Islet of Langerhans (tissue), 1 donor: ENCODE results near the gene VILL.
A peak's percentile ranks its signal among the peaks of the same experiment; 100 is the strongest.
"Not testable (repeated sequence)": the region's sequence is repeated elsewhere in the genome, so short reads cannot be mapped to it uniquely, and the experiment has no call there.

Experiments used
- FAIRE-seq: peaks from one replicate; lab custom pipeline; 2011; peaks lifted over from hg19 to GRCh38; lab: Jason Lieb, UNC

Gene VILL

GRCh38 chr3:37963635-37964034 is 27.0 kb upstream of the VILL start:
- no peak for FAIRE-seq

GRCh38 chr3:37964146-37964545 is 26.4 kb upstream of the VILL start:
- FAIRE-seq, result no peak

- FAIRE-seq, result peak; percentile 88
Measured at GRCh38 chr3:37964716-37965115, 25.9 kb upstream of the VILL start.

- no peak for FAIRE-seq
Measured at GRCh38 chr3:37967260-37967881, 23.2 kb upstream of the VILL start.

- FAIRE-seq, result no peak
Measured at GRCh38 chr3:37968199-37968598, 22.4 kb upstream of the VILL start.

GRCh38 chr3:37968813-37969595 is 21.6 kb upstream of the VILL start:
- no peak for FAIRE-seq

GRCh38 chr3:37969596-37970100 is 20.9 kb upstream of the VILL start:
- FAIRE-seq, result no peak

GRCh38 chr3:37970802-37971201 is 19.8 kb upstream of the VILL start:
- FAIRE-seq, result no peak

- no peak for FAIRE-seq
Measured at GRCh38 chr3:37971467-37971866, 19.1 kb upstream of the VILL start.

- FAIRE-seq, result not testable (repeated sequence)
Measured at GRCh38 chr3:37972056-37972455, 18.5 kb upstream of the VILL start.

- no peak for FAIRE-seq
Measured at GRCh38 chr3:37973246-37974054, 17.1 kb upstream of the VILL start.

GRCh38 chr3:37974121-37975083 is 16.2 kb upstream of the VILL start:
- no peak for FAIRE-seq

- FAIRE-seq, result no peak
Measured at GRCh38 chr3:37979541-37980461, 10.8 kb upstream of the VILL start.

- no peak for FAIRE-seq
Measured at GRCh38 chr3:37980462-37981347, 9.9 kb upstream of the VILL start.

GRCh38 chr3:37981348-37981664 is 9.3 kb upstream of the VILL start:
- FAIRE-seq, result no peak

- FAIRE-seq, result no peak
Measured at GRCh38 chr3:37982331-37982730, 8.3 kb upstream of the VILL start.

- FAIRE-seq, result no peak
Measured at GRCh38 chr3:37984051-37984450, 6.5 kb upstream of the VILL start.

GRCh38 chr3:37984596-37984995 is 6.0 kb upstream of the VILL start:
- no peak for FAIRE-seq

GRCh38 chr3:37985637-37986320 is 4.8 kb upstream of the VILL start:
- no peak for FAIRE-seq
